SKM-1 treated with dmso at 0.1 percent for 144 hours (cell line): ENCODE measurements around the gene APBA1.

ENCODE experiments used
- DNase-seq: peaks from one replicate; lab custom pipeline; 2025; ENCODE audit not compliant: unreplicated experiment; lab: John Stamatoyannopoulos, UW

APBA1 gene

DNA sequence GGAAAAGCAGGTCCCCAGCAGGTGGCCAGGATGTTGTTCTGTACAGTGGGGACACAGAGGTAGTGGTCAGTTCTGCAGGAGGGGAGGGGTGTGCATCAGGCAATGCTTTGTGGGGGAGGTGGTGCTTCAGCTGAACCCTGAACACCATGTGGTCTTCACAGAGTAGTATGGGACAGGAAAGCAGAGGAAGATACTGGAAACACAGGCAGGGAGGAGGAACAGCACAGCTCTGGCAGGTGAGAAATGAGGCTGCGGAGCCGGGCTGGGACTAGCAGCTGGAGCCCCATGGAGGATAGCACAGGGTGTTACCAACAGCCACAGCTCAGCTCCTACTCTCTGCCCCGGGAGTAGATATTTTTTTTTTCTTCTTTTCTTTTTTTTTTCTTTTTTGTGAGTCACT lies 185.7 kb downstream of the APBA1 start:
- DNase-seq = no peak

- DNase-seq = no peak
Observed at GRCh38 chr9:69485466-69485865, 186.7 kb downstream of the APBA1 start.

GRCh38 chr9:69483886-69484422 lies 188.2 kb downstream of the APBA1 start:
- no peak for DNase-seq

DNA sequence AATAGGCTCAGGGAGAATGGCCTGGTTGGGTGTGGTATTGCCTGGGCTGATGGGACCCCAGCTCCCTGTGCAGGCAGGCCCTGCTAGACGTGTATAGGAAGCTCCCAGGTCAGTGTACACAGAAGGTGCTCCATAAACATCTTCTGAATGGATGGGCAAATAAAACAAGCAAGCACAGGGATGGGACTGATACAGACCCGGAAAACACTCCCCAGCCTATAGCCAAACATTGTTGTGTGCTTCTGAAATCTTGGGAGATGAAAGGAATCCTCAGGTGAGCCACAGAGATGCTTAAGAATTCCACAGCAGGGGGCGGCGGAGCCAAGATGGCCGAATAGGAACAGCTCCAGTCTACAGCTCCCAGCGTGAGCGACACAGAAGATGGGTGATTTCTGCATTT lies 195.4 kb downstream of the APBA1 start:
- no peak for DNase-seq

GRCh38 chr9:69476016-69476415 lies 196.2 kb downstream of the APBA1 start:
- DNase-seq = no peak

- no peak for DNase-seq
Observed at GRCh38 chr9:69474821-69475220, 197.3 kb downstream of the APBA1 start.

GRCh38 chr9:69472101-69472620 lies 200.0 kb downstream of the APBA1 start:
- DNase-seq = no peak

DNA sequence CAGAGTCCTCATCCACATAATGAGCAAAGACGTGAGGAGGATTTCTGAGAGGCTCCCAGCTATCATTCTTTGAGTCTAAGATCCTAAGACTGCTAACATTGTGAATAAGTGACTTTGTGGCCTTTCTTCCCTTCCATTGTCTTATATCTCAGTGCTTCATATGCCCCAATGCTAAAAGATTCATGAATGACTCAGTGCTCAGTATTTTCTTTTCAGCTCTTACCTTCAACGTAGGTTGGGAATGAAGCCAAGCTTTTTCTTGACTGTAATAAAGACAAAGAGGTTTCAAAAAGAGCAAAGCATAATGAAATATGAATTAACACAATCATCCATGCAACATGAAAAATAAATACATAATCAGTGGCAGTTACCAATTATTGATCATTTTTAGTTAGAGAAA lies 200.7 kb downstream of the APBA1 start:
- no peak for DNase-seq

- no peak for DNase-seq
Observed at GRCh38 chr9:69470186-69470977, 201.8 kb downstream of the APBA1 start.

DNA sequence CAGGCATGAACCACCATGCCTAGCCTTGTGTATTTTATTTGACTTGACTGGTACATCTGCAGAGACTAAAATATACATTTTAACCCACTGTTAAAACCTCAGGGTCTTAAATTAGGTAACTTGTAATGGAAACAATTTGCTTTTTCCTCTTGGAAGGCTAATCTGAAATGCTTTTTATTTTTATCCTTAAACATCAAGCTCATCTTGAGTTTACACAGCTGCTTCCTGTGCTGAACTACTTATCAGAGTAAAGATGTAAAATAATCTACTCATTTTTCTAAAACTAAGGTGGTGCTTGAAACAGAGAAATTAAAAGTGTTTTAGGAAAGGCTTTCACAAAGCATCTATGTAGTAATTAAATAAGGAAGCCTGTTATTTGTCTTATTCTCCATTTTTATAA lies 203.0 kb downstream of the APBA1 start:
- DNase-seq = no peak

- DNase-seq = no peak
Observed at GRCh38 chr9:69468380-69468779, 203.8 kb downstream of the APBA1 start.

- DNase-seq = no peak
Observed at GRCh38 chr9:69466151-69466550, 206.0 kb downstream of the APBA1 start.

- DNase-seq = no peak
Observed at GRCh38 chr9:69465473-69465872, 206.7 kb downstream of the APBA1 start.

- DNase-seq = no peak
Observed at GRCh38 chr9:69463497-69464068, 208.6 kb downstream of the APBA1 start.

GRCh38 chr9:69462394-69462793 lies 209.8 kb downstream of the APBA1 start:
- DNase-seq = no peak

- DNase-seq = no peak
Observed at GRCh38 chr9:69461103-69461887, 210.9 kb downstream of the APBA1 start.

- no peak for DNase-seq
Observed at GRCh38 chr9:69460012-69460411, 212.2 kb downstream of the APBA1 start.

GRCh38 chr9:69458176-69458575 lies 214.0 kb downstream of the APBA1 start:
- DNase-seq = no peak

DNA sequence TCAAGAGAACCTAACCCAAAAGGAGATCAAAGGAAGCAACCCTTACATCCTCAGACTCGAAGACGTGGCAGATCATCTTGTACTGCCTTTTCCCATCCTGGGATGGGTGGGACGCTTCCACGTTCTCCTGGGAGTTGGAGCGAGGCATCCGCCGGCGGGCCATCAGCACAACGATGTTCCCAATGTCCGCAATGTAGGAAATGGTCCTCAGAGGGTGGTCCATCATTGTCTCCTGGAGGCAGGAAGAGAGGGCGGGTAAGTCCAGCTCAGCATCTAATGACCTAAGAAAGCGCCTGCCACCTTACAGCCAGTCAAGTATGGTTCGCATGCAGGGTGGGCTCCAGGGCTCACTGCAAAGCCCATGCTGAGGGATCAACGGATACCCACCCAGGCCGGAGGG lies 216.0 kb downstream of the APBA1 start:
- DNase-seq = no peak

DNA sequence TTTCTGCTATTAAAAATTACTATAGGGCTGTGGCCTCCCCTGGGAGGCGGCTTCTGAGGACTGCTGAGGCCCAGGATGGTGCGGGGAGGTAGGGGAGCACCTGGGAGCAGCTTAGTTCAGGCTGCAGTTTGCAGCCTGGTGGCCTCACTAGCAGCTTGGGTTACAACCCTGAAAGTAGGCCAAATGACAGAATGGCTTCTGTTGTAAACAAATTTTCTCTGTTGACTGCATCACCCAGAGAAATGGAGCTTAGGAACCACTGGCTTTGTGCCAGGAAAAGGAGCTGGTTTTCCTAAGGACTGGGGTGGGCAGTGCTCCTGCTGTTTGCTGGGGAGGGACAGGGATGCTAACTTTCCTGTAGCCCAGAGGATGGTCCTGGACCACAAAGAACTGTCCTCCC lies 216.9 kb downstream of the APBA1 start:
- DNase-seq = no peak

DNA sequence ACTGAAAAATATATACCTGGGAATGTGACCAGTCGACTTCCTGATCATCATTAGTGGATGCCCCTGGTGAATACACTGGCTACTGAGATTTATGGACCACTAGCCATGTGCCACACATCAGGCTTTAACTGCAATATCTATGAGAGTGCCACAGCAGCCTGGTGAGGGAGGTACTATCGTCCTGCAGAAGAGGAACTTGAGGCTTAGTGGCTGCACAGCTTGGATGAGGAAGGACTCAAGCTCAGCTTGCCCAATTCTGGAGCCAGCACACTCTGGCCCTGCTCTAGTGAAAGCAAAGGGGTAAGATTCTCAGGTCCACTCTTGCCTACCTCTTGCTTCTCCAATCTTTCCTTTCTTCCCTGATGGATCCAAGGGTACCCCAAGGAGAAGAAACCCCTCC lies 217.8 kb downstream of the APBA1 start:
- peak; percentile 65 for DNase-seq

- no peak for DNase-seq
Observed at GRCh38 chr9:69453746-69454145, 218.4 kb downstream of the APBA1 start.
